Forelimb muscle (tissue), 1 donor: Measurements from ENCODE around the gene LRRC38. TPM values are rescaled to one million over a fixed set of nuclear protein-coding genes. Genes with fewer than 3 reads are reported as not detected.
"Not testable (repeated sequence)": the region's sequence is repeated elsewhere in the genome, so short reads cannot be mapped to it uniquely, and the experiment has no call there.

Source experiments
- DNase-seq: peaks from one replicate; pipeline ENCODE4 v3.0.0-alpha.2; 2013; ENCODE audit warnings: low read depth
- polyA plus RNA-seq: library from polyadenylated mRNA; unstranded; fragments of 120-200 nt; gene quantifications from one replicate; pipeline ENCODE4 v1.2.1, GENCODE V29; 2013; ENCODE audit not compliant: insufficient read length

The LRRC38 gene
- polyA plus RNA-seq, 1 donor, result 42.3 TPM

DNA sequence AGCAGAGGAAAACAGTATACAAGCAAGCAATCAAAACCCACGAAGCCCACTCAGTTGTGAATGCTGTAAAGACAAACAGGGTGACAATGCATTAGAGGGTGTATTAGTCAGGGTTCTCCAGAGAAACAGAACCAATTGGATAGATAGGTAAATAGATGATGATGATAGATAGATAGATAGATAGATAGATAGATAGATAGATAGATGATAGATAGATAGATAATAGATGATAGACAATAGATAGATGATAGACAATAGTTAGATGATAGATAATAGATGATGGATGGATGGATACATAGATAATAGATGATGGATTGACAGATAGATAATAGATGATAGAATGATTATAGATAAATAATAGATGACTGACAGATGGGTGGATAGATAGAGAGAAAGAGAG is 48.3 kb downstream of the LRRC38 start:
- no peak for DNase-seq

DNA sequence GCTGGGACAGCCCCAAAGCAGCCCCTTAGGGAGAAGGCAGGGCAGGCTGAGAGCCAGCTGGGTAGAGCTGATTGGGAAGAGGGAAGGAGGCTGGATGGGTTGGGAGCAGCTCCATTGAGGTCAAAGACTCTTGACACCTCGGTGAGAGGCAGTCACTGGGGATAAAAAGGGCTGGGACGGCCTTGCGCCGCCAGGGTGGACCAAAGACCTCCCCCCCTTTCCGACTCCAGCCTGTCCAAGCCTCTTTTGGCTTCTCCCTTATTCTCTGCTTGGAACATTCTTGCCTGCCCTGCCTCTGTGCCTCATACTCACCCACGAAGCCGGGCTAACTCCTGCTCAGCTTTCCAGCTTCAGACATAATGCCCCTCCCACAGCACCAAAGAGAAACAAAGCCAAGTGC is 51.1 kb downstream of the LRRC38 start:
- no peak for DNase-seq

DNA sequence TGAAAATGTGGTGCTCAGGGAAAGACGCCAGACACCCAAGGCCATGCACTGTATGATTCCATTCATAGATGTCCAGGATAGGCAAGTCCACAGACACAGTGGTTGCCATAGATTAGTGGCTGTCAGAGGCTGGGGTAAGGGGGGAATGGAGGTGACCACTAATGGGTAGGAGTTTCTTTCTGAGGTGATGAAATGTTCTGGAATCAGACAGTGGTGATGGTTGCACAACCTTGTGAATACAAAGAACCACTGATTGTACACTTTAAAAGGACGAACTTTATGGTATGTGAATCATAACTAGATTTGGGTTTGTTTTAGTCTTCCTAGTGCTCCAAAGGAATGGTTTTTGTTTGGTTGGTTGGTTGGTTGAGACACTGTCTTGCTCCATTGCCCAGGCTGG is 51.8 kb downstream of the LRRC38 start:
- no peak for DNase-seq

DNA sequence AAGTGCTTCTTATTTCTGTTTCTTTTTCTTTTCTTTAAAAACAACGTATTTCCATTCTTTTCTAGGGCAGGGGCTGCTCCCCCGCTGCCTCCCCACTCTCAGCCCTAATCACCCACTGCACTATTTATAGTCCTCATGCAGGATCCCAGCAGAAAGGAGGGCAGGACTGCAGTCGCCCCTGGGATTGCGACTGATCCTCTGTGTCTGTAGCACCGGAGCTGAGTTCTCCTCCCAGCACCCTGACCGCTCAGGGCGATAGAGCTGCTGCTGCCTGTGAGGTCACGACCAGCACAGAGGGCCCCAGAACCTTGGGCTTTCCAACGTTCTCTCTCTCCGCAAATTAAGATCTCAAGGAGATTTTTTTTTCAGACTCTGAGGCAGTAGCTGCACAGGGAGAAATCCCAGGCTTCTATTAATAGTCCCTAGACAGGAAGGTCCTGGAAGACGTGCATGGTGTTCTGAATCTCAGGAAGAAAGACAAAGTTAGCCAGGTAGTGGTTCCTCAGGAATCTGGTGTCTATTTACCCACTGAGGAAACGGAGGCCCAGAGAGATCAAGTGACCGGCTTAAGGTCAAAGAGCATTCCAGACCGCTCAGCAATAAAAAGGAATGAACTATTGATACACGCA is 56.8 kb downstream of the LRRC38 start:
- DNase-seq, result no peak

DNA sequence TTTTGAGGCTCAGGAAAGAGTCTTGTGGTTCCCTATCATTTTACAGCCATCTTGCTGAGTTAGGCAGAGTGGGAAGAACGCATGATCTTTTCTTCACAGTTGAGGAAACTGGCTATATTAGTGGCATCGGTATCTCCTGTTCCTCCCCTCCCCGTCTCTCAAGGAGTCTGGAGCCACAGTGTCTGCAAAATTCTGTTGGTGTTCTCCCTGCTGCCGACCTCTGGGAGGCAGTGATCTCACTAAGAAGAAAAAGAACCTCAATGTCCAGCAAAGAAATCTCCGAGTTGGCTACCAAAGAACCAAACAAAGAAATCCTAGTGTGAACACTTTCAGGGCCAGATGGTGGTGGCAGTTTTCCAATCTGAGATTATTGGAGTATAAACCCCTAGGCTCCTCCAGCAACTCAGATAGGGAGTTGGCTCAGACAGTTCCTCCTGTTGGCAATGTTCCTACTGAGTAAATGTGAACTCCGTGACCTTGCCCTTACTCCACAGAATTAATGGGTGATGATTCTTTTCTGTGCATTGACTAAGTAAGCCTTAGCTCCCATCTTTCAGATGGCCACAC is 62.3 kb downstream of the LRRC38 start:
- DNase-seq, result no peak

DNA sequence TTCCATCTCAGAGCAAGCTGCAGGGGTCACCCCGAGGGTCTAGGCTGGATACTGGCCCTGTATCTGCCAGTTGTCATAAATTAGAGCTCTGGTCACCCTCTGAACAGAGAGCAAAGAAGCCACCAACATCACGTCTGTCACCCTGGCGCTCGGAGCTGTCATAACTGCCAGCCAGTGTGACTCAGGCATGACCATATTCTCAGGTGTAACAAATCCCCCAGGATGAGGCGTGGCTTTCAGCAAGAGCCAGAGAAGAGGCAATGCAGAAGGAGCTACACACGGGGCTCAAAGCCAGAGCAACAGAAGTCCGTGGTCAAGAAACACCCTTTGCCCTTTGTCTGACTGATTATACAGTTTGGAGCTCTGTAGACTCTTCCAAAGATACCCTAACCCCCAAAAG is 63.6 kb downstream of the LRRC38 start:
- DNase-seq, result no peak

DNA sequence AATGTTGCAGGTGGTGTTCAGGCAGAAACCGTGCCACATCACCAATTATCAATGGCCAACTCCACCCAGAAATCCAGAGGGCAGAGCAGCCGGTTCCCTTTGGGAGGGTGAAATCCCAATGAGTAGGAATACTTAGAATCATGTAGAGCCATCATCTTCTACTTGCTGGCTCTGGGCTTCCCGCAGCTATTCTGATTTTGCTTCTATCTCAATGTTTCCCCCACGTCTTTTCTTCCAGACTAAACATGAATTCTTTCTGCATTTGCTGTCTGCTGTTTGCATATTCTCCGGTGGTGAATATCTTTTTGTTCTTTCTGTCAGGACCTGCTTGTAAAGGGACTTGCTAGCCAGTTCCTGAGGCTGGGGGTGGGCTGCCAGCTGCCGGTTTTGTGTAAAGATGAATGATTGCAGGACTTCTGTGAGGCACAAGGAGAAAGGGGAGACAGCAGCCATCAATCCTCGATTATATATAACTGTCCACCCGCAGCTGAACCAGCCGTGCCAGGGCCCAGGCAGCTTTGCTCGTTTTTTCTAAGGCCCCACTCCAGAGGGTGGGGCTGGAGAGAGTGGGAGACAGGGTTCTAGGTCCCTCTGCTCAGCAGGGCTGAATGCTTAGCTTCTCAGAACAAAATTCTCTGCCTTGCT is 70.3 kb downstream of the LRRC38 start:
- DNase-seq, result no peak

DNA sequence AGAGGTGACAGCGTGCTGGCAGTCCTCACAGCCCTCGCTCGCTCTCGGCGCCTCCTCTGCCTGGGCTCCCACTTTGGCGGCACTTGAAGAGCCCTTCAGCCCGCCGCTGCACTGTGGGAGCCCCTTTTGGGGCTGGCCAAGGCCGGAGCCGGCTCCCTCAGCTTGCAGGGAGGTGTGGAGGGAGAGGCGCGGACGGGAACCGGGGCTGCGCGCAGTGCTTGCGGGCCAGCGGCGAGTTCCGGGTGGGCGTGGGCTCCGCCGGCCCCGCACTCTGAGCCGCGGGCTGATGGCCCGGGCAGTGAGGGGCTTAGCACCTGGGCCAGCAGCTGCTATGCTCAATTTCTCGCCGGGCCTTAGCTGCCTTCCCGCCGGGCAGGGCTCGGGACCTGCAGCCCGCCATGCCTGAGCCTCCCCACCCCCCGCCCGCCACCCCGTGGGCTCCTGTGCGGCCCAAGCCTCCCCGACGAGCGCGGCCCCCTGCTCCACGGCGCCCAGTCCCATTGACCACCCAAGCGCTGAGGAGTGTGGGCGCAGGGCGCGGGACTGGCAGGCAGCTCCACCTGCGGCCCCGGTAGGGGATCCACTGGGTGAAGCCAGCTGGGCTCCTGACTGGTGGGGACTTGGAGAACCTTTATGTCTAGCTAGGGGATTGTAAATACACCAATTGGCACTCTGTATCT is 74.6 kb downstream of the LRRC38 start:
- DNase-seq, result not testable (repeated sequence)

DNA sequence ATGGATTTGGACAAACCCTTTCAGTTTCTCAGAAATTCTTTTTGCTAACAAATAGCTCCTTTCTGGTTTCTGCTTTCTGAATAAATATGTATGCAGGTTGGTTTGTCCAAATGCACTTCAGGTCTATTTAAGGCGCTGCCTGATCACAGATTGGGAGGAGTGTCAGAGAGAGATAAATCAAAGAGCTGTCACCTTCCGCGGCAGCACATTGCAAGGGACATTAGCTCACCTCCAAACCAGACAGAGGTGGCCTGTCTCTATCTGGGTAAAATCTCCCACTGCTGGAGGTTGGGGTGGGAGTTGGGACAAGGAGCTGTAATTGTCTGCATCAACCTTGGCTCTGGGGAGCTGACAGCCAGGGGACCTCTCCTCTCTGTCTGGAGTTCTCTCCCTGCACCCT is 78.3 kb downstream of the LRRC38 start:
- DNase-seq, result no peak

DNA sequence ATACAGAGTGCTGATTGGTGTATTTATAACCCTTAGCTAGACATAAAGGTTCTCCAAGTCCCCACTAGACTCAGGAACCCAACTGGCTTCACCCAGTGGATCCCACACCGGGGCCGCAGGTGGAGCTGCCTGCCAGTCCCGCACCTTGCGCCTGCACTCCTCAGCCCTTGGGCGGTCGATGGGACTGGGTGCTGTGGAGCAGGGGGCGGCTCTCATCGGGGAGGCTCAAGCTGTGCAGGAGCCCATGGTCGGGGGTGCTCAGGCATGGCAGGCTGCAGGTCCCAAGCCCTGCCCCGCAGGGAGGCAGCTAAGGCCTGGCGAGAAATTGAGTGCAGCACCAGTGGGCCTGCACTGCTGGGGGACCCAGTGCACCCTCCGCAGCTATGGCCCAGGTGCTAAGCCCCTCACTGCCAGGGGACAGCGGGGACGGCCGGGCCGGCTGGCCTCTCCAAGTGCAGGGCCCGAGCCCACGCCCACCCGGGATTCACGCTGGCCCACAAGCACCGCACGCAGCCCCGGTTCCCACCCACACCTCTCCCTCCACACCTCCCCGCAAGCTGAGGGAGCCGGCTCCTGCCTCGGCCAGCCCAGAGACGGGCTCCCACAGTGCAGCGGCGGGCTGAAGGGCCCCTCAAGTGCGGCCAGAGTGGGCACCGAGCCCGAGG is 80.0 kb downstream of the LRRC38 start:
- DNase-seq, result not testable (repeated sequence)

DNA sequence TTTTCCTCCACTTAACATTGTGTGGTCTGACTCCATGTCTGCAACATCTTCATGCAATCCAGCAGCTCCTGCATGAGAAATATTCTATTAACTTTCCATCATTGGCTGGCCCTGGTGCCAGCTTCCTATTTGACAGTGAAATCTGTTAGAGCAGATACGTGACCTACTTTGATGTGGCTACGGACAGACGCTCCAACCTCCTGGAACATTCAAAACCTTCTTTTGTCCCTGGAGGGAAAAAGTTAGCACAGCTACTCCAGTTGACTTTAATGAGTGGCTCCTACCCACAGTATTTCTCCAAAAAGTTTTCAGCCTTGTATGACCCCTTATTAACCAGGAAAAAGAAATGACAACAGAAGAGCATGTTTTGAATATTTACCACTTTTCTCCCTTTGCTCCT is 81.6 kb downstream of the LRRC38 start:
- no peak for DNase-seq

DNA sequence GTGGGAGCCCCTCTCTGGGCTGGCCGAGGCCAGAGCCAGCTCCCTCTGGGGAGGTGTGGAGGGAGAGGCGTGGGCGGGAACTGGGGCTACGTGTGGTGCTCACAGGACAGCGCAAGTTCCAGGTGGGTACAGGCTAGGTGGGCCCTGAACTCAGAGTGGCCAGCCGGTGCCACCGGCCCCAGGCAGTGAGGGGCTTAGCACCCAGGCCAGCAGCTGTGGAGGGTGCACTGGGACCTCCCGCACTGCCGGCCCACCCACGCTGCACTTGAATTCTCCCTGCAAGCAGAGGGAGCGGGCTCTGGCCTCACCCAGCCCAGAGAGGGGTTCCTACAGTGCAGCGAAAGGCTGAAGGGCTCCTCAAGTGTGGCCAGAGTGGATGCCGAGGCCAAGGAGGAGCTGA is 83.3 kb downstream of the LRRC38 start:
- no peak for DNase-seq

Other genes with a start within 250 kb of the LRRC38 start
- gene PRAMEF8, start 228.9 kb downstream of the LRRC38 start, polyA plus RNA-seq, result not detected
- not detected for gene PRAMEF33, start 210.5 kb downstream of the LRRC38 start, polyA plus RNA-seq
- gene PRAMEF15, start 198.4 kb downstream of the LRRC38 start, polyA plus RNA-seq, result not detected
- gene PRAMEF14, start 166.9 kb downstream of the LRRC38 start, polyA plus RNA-seq, result not detected
- gene PRAMEF19, start 142.1 kb downstream of the LRRC38 start, polyA plus RNA-seq, result not detected
- gene PRAMEF17, start 124.4 kb downstream of the LRRC38 start, polyA plus RNA-seq, result not detected
- not detected for gene PRAMEF20, start 103.6 kb downstream of the LRRC38 start, polyA plus RNA-seq
- 39.3 TPM for gene PDPN, start 69.8 kb upstream of the LRRC38 start, polyA plus RNA-seq
- 36.3 TPM for gene PRDM2, start 186.2 kb upstream of the LRRC38 start, polyA plus RNA-seq